ENCODE data around the gene LY6G5C.

The LY6G5C gene

DNA sequence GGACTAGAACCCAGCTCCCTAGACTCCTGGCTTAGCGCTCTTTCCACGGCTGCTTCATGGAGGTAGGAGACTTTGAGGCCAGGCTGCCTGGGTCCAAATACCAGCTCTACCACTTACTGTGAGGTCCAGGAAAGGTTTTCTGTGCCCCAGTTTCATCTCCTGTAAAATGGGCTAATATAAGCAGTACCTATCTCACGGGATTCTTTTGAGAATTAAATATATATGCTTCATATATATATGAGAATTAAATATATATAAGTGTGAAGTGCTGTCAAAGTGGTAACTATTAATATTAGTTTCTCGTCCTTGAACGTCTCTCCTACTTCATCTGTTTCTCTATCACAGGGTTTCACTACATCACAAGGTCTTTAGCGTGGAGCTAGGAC is 10.2 kb upstream of the LY6G5C start:
- DNase-seq (ENCODE audit: low read depth), result no peak

DNA sequence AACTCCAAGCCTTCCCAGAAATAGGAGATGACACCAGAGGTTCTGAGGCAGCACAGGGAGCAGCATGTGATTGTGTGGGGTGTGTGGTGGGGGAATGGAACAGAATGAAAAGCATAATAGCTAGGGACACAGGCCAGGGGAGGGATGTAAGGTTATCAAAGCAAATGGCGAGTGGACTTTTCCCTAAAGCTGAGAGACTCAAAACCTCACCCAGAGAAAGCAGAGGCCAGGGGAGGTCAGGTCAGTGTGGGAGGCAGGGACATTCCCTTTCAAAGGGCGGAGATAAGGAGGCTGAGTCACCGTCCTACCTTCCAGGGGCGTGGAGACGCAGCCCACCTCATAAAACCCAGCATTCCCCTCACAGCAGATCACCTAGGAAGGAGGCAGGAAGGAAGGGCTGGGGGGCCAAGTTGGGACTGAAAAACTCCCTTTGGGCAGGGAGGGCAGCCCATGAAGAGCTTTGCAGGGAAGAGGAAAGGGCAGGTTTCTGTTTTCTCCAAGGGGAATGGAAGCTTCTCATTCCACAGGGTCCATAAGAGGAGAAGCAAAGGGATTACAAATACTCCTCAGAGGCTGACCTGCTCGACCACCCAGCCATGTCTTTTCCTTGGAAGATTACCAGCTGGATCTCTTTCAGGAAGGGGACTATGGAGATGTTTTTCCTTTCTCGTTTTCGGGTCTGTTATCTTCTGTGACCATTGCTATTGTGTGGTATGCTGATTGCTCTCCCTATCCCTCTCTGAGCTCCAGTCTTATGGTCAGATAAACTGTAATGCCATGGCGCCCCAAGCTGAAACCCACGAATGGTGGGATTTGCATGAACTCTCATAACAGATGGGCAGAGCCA is 9.6 kb upstream of the LY6G5C start:
- no peak for DNase-seq (ENCODE audit: low read depth)

DNA sequence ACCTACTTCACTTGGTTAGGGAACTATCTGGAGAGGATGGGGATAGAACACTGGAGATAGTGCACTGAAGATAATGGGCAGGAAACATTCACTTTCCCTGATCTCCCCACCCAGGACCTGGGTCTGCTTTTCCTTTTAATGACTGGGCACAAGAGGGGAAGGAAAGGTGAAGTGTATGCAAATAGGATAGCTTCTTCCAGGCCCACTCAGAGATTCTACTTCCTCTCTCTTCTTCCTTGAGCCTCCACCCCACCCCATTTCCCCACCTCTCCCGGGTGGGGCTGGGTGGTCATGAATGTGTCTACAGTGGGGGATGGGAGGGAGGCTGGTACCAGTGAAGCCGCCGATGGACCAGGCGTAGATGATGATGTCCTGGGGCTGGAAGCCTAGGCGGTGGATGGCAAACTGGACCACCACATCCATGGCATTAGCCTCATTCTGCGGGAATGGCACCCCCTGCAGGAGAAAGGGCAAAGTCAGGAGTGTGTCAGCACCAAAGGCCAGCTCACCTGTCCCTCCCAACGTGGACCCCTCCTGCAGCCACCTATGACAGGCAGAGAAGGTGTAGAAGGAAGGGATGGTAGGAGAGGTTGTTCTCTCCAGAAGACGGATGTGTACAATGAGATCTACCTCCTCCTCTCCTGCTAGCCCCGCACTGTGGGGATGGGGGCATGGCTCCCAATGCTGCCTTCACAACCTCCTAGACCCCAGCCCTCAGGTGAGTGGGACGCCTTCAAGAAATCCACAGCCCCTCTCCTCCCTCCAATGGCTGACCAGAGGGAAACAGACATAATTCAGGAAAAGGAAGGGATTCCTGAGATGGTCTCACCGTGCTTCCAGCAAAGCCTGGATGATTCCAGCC is 8.6 kb upstream of the LY6G5C start:
- no peak for DNase-seq (ENCODE audit: low read depth)

DNA sequence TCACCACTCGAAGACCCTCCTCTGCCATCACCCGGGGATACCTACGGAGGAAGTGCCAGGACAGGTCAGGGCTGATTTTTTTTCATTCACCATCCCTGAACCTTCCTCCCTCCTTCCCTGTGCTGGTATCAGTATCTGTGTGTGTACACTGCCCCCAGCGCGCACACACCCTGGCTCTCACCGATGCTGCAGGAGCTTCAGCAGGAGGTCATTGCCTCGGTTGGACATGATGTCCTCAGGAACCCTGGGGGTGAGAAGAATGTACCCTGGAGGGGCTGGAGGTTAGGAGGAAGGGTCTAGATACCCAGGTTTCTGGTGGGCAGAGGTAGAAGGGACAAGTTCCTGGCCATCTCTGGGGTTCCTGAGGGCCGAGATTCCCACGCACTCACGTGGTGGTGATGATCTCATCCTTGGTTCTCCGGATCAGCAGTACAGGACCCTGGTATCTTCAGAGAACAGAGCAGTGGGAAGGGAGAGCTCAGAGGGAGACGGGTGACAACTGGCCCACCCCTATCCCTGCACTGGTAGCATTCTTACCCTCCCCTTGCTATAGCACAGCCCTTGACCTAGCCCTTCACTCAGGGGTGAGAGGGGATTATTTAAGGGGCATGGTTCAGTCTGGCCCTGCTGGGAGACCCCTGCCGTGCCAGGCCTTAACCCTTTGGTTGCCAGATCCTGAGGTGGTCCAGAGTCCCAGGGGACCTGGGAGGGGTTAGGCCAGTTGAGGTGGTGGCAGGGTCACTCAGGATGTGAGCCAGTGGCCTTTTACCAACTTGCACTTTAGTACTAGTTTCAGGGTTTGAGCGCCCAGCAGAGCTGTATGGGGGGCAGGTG is 7.2 kb upstream of the LY6G5C start:
- DNase-seq (ENCODE audit: low read depth), result no peak

DNA sequence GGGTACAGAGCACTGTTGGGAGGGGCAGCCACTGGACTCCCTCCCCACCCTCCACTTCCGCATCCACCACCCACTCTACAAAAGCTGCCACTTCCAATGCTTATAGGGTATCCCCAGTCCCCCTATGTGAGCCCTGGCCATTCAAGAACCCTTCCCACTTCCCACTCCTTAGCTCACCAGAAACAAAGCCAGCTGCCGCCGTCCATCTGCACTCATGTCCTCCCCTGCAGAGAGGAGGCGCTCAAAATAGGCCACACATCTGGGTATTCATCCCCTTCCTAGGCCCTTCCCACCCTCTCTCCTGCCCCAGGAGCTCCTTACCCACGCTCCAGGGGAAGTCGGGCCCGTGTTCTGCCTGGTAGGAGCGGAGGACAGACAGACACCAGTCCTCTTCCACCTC is 6.5 kb upstream of the LY6G5C start:
- DNase-seq (ENCODE audit: low read depth), result no peak

DNA sequence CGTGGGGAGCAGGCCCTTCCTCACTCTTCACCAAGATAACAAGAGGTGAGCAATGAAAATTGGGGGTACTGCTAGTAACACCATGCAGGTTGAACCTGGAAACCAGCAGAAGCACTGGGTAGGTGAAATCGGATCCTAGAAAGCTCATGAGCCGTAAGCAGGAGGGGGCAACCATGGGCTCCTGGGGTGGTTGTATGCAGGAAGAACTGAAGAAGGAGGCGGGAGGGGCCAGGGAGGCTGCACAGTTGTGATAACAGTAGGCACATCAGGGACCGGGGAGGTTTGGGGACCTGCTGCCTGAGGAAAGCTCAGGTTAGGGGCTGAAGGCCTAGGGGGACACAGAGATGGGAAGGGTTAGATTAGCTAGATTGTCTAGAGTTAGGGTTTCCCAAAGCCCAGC is 5.6 kb upstream of the LY6G5C start:
- DNase-seq (ENCODE audit: low read depth), result no peak

DNA sequence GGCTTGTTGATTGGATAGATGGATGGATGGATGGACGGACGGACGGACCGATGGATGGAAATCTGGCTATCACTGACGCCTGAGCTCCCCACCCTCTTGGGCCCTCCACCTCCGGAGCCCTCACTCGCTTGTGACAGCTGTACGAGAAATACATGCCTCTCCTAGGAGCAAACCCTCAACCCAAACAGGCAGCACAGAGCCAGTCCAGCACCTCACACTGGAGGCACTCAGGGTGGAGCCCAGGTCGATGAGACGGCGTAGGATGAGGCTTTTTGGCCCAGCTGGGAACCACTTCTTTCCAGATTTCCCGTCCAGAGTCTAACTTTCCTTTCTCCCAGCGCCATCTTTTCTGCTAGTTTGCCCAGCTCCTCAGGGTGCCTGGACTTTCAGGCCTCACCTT is 2.7 kb upstream of the LY6G5C start:
- DNase-seq (ENCODE audit: low read depth), result no peak

DNA sequence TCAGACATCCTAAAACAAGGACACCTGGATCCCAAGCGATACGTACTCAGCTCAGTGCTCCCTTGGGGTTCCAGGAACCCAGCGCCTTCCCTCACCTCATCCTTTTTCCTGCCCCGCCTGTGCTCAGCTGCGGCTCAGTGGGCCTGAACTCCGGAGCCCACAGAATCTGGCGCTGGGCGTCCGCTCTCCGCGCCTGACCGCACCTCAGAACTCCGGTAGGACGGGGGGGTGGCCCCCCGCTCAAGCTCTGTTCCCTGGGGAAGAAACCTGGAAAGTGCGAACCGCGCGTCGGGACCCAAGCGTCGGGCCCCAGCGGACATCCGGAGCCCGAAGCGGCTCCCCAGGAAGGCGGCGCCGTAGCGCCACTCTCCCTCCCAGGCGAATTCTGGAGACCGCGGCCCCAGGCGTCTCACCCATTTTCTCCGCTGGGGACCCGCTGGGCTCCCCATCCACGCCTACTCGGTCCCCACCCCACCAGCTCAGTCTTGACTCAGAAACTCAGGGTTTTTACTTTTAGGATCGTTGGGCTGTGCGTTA is 336 bp upstream of the LY6G5C start:
- DNase-seq (ENCODE audit: low read depth), result no peak

DNA sequence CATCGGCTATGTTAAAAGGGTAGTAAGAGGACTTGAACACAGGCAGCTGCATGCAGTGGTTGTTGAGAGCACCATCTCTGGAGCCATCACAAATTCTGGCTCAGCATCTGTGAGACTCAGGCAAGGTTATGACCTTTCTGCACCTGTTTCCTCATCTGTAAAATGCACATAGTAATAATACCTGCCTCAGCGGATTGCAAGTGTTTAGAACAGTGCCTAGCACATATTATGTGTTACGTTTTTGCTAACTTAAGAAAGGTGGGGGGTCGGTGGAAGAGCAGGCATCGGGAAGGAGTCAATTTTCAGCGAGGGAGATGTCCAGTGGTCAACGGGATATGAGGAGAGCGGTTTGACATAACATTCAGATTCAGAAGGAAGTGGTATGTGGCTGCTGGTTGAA is 2.9 kb downstream of the LY6G5C start:
- no peak for DNase-seq (ENCODE audit: low read depth)

DNA sequence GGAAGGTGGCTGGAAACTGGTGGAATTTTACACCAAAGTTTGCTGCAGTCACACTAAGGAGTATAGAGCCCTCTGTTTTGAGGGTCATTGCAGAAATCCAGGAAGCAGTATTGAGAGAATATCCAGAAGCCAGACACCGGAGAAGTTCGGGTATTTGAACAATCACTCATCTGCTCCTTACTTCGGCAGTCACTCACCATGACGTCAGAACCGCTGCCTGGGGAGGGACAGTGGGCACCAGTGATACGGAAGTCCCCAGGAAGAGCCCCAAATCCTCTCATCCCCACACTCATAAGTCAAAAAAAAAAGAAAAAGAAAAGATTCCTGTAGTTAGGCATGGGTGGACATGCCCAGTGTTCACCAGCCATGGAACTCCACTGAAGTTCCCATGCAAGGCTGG is 4.0 kb downstream of the LY6G5C start:
- DNase-seq (ENCODE audit: low read depth), result no peak

DNA sequence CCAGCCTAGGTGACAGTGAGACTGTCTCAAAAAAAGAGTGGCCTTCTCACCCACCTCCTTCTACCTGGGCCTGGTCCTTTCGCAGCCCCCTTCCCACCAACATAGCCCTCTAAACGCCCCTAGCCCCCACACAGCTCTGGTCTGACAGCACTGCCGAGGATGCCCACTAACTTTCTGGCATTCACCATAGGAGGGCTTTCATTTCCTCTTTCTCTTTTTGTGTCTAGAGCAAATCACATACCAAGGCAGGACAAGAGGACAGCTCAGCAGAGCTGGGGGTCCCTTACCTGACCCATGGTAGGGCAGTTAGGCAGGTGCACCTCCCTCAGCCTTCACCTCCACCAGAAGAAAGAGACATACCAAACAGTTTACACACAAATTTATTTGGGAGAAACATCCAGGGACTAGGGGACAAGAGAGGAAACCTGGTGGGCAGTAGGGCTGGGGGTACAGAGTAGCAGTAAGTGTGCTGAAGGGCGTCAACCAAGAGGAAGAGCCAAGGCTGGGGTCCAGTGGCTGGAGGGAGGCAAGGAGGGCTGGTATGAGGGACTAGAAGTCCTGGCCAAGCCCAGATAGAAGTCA is 4.5 kb downstream of the LY6G5C start:
- DNase-seq (ENCODE audit: low read depth), result no peak

DNA sequence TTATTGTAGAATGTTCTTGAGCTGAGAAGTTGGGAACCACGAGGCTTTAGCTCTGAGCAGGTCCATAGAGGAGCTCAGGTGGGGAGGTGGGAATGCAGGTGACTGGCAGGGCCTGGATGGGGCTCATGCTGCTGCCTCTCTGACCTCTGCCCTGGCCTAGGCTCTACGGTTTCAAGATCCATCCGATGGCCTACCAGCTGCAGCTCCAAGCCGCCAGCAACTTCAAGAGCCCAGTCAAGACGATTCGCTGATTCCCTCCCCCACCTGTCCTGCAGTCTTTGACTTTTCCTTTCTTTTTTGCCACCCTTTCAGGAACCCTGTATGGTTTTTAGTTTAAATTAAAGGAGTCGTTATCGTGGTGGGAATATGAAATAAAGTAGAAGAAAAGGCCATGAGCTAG is 11.2 kb downstream of the LY6G5C start, which contains the start of gene LY6G5B:
TSS of gene LY6G5B (plus strand) at position 301 of the 400 bp plus-strand sequence. CDS start 975 bp downstream, outside the sequence.
- no peak for DNase-seq (ENCODE audit: low read depth)

DNA sequence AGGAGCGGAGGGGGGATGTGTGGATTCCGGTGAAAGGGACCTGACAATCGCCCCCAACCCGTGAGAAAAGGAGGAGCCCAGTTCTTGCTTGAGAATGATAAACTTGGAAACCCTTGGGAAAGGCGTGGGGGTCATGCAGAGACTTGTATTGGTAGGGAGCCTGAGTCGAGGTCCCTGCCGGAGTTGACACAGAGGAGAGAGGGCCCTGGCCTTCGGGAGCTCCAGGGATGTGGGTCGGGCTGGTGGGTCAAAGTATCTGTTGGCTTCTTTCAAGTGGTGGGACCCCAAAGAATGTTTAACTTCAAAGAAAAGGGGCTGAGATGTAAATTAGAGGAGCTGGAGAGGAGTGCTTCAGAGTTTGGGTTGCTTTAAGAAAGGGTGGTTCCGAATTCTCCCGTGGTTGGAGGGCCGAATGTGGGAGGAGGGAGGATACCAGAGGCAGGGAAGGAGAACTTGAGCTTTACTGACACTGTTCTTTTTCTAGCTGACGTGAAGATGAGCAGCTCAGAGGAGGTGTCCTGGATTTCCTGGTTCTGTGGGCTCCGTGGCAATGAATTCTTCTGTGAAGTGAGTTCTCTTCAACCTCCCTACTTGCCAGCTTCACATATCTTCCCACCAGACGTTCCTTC is 14.4 kb downstream of the LY6G5C start:
- no peak for DNase-seq (ENCODE audit: low read depth)

DNA sequence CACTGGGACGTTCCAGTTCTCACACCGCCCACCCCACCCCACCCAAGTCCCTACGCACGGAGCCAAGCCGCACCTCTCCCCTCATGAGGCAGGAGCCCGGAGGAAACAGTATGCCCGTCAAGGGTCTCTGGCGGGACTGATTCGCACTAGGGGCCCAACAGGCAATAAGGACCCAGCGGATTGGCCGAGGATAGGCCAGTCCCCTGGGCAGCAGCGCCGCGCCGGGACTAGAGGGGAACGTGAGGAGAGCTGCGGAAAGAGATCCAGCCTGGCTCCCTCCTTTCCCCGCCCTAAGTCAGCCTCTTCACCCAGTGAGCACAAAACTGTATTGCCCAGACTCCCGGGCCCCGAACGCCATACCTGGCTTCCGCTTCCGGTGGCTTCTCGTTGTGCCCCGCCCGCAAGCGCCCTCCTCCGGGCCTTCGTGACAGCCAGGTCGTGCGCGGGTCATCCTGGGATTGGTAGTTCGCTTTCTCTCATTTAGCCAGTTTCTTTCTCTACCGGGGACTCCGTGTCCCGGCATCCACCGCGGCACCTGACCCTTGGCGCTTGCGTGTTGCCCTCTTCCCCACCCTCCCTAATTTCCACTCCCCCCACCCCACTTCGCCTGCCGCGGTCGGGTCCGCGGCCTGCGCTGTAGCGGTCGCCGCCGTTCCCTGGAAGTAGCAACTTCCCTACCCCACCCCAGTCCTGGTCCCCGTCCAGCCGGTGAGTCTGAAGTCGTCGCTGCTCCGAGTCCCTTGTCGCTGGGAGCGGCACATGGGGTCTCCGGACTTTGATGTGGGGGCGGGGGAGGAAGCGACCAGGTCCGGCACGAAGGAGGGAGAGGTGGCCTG is 15.1 kb downstream of the LY6G5C start, which contains the start of gene CSNK2B:
TSS of gene CSNK2B (plus strand) at position 580 of the 836 bp plus-strand sequence. CDS start 752 bp downstream, outside the sequence.
- peak; percentile 95 for DNase-seq (ENCODE audit: low read depth)

DNA sequence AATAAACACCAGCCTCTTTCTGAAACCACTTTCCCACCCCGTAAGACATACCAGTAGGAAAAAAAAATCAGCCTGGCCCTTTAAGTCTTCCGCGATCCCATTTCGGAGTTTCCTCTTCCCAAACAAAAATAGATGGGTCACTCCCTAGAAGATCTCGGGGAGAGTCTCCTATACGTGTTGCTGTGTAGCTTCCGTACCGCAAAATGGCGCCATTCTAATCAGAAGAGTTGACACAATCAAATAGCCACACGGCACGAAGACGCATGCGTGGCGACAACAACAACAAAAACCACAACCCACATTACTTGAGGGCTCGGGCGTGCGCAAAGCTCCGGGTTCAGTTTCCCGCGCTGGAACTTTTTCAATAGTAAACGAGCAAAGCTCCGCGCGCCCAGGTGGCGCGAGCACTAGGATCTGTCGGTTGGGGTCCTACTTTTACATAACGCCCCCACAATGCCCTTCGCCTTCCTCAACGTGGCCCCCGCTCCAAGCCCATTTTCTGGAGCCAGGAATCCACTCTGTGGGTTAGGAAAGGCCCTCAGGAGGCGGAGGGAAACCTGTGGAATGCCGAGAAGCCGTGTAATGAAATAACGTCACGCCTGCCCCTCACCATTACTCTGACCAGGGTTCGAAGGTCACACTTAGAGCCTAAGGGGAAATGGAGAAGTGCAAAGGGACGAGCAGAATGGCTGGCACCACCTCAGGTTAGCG is 15.9 kb downstream of the LY6G5C start, which contains the start of gene GPANK1:
TSS of gene GPANK1 (minus strand) at position 208 of the 711 bp plus-strand sequence. CDS start 519 bp downstream, outside the sequence.
- DNase-seq (ENCODE audit: low read depth), result peak; percentile 81

DNA sequence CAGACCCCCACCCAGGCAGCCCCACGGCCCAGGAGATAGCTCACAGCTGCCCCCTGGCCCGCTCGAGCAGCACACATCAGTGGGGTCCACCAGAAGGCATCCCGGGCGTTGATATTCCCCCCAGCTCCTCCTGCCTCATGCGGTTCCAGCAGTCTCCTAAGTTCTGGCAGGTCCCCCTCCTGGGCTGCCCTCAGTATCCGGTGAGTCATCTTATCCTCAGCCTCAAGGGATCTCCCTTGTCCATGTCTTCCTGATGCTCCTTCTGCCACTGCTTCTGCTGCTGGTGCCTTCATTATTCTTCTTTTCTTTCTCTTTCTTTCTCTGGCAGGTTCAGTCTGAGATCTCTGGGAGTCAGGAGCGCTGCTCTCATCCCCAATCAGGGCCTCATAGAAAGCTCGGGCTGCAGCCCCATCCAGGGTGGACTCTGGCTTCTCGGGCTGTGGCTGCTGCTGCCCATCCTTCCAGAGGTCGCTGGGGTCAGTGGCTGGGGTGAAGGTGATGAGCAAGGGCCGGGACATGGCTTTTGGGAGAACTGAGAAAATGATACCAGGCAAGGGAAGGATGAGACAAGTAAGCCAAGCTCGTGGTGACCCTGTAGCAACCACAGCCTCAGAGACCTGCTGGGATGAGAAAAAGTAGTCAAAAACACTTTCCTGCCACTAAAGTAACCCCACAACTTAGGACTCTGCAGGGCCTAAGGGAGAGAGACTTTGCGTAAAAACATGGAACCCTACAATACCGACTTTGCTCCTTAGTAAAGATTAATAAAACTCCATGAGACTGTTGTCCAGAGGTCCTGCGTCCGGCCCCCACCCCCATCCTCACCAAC is 16.7 kb downstream of the LY6G5C start:
- DNase-seq (ENCODE audit: low read depth), result no peak

DNA sequence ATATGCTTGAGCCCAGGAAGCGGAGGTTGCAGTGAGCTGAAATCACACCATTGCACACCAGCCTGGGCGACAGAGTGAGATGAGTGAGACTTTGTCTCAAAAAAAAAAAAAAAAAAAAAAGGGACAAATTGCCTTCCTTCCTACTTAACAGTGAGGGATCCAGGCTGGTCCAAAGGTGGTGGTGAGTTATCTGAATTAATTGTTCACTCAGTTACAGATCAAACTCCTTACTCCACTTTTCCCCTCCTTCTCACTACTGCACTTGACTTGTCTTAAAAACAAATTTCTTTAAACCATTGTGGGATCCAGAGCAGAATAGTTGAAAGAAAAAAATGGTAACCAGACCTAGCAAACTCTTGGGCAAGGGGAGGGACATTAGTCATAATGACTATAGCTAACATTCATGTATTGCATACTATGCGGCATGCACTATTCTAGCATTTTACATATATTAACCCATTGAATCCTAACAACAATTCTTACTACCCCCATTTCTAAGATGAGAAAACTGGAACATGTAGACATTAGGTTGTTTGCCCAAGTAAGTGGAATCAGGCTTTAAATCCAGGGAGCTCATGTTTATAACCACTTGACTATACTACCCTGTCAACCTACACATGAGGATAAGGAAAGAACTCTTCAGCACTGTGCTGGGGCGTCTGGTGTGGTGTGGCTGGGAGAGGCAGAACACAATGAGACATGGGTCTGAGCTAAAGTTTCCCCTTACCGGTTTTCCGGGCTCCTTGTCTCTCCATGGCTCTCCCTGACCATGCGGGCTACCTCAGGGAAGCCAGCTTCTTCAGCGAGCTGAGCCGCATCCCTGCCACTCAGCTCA is 17.5 kb downstream of the LY6G5C start:
- no peak for DNase-seq (ENCODE audit: low read depth)
